Measurements from ENCODE around the gene SLC47A1.

GRCh38 chr17:19502517-19502916 lies 31.1 kb upstream of the SLC47A1 start:
- TF ChIP-seq CTCF (IDR thresholded peaks at IDR 0.05; ENCODE audit: insufficient read depth, low read length) (no peak), GABPA (IDR thresholded peaks at IDR 0.05; ENCODE audit: low read depth) (no peak), SPI1 (IDR thresholded peaks at IDR 0.05; ENCODE audit: borderline replicate concordance, low read depth) (no peak), POLR2AphosphoS5 (IDR thresholded peaks at IDR 0.05; ENCODE audit: low read depth) (no peak)
